Suprapubic skin (tissue), 4 donors: ENCODE results near the gene SERINC5. TPM values are rescaled to one million over a fixed set of nuclear protein-coding genes. Genes with fewer than 3 reads are reported as not detected.

ENCODE experiments used
- DNase-seq, 2 donors: peaks; one replicate each; pipeline ENCODE4 v3.0.0-alpha.2; 2019; ENCODE audit warnings: low spot score in 2 of 2
- H3K27ac ChIP-seq: fragments of 200-600 bp; sonication (generic); one replicate; pipeline ENCODE4 v1.5.1; 2019
- H3K27me3 ChIP-seq: fragments of 200-600 bp; sonication (generic); one replicate; pipeline ENCODE4 v1.5.1; 2019
- H3K36me3 ChIP-seq: fragments of 200-600 bp; sonication (generic); one replicate; pipeline ENCODE4 v1.5.1; 2019
- H3K4me1 ChIP-seq: fragments of 200-600 bp; sonication (generic); one replicate; pipeline ENCODE4 v1.5.1; 2019
- H3K4me3 ChIP-seq: fragments of 200-600 bp; sonication (generic); one replicate; pipeline ENCODE4 v1.5.1; 2019; ENCODE audit warnings: mild to moderate bottlenecking
- H3K9me3 ChIP-seq: fragments of 200-600 bp; sonication (generic); one replicate; pipeline ENCODE4 v1.5.1; 2019
- CTCF ChIP-seq, 2 donors: fragments of 200-600 bp in 1 of 2; fragments of 450-650 bp in 1 of 2; sonication (generic) in 1 of 2; IDR thresholded peaks; one replicate each; pipeline ENCODE4 v1.5.1; 2016 to 2019; ENCODE audit warnings: antibody characterized with exemption in 2 of 2, mild to moderate bottlenecking in 1 of 2, moderate library complexity in 1 of 2
- EP300 ChIP-seq: sonication (generic); formaldehyde crosslinking; IDR thresholded peaks from one replicate; pipeline ENCODE4 v1.6.1; 2017; ENCODE audit warnings: antibody characterized with exemption
- POLR2A ChIP-seq, 2 donors: fragments of 450-650 bp; IDR thresholded peaks; one replicate each; pipeline ENCODE4 v1.6.1; 2017; ENCODE audit warnings: antibody characterized with exemption in 2 of 2, mild to moderate bottlenecking in 2 of 2, moderate library complexity in 2 of 2
- POLR2AphosphoS5 ChIP-seq, 3 donors: sonication (generic); formaldehyde crosslinking; IDR thresholded peaks; one replicate each; pipeline ENCODE4 v1.6.1; 2017; ENCODE audit warnings: antibody characterized with exemption in 3 of 3
- WGBS: methylation state at CpG from one replicate; pipeline ENCODE4 v1.1.5; 2018; 5-methylcytosine and 5-hydroxymethylcytosine counted together
- total RNA-seq, 4 donors: library from RNA; depleted of rRNA; stranded (reverse); fragments of >200 nt; gene quantifications; one replicate each; pipeline ENCODE4 v1.1.0, GENCODE V29; 2016

The SERINC5 gene
- total RNA-seq, 4 donors from 2014 or later, result 53.8 to 68.8 (median 62.5) TPM

DNA sequence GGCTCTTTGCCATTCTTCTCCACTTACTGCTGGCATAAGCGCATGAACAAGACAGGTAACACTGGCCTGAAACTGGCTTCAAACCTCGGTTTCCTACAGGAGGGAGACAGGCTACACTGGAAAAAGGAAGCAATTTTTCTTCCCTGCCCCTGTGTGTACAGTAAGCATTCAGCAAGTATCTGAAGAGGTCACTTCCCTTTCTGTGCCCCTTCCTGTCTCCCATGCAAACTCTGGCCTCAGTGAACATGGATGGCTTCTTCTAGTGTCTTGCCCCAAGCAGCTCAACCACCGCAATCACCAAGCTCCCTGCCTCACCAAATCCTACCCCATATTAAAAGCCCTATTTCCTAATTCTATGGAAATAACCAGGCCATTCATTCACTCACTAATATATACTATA lies 42.4 kb downstream of the SERINC5 start:
- H3K4me1 ChIP-seq, result peaks cover 27% of the 10 kb centered on the region
- no peaks in the 10 kb centered on the region for H3K36me3 ChIP-seq
- no peak for TF ChIP-seq EP300
- no peak for TF ChIP-seq POLR2AphosphoS5 (IDR thresholded peaks at IDR 0.05)
- no peak for TF ChIP-seq POLR2A (IDR thresholded peaks at IDR 0.05)
- TF ChIP-seq CTCF (IDR thresholded peaks at IDR 0.05), result no peak
- no peaks in the 10 kb centered on the region for H3K27me3 ChIP-seq
- no peaks in the 10 kb centered on the region for H3K9me3 ChIP-seq
- no peak for DNase-seq
- no peak overlapping the region for H3K27ac ChIP-seq
- H3K4me3 ChIP-seq, result no peak overlapping the region
- 78% methylated on average over 3 of the region's 3 CpGs for WGBS

- WGBS, result 76% methylated on average over 2 of the region's 2 CpGs
- H3K4me3 ChIP-seq, result no peak overlapping the region
- H3K27me3 ChIP-seq, result no peaks in the 10 kb centered on the region
- no peaks in the 10 kb centered on the region for H3K36me3 ChIP-seq
- H3K4me1 ChIP-seq, result peaks cover 18% of the 10 kb centered on the region
- TF ChIP-seq EP300 (no peak), CTCF (IDR thresholded peaks at IDR 0.05) (no peak), POLR2A (IDR thresholded peaks at IDR 0.05) (no peak), POLR2AphosphoS5 (IDR thresholded peaks at IDR 0.05) (no peak)
- no peak overlapping the region for H3K27ac ChIP-seq
- no peaks in the 10 kb centered on the region for H3K9me3 ChIP-seq
- DNase-seq, result no peak
These were observed 43.6 kb downstream of the SERINC5 start for GRCh38 chr5:80212171-80212667.

DNA sequence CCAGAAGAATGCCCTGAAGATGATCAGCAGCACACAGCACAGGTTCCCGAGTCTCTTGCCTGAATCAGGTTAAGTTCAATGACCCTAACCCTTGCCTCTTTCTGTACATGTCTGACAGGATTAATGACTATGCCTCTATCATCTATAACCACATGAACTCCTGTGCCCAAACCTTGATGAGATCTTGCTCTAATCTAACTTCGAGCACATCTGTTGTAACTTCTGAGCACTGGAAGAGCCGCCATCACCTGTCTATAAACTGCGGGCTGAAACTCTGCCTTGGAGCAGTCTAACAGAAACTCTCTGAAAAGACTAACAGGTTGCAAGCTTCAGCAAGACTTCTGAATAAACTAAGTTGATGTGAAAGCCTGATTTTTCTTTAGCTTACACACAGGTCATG lies 44.5 kb downstream of the SERINC5 start:
- no peak for DNase-seq
- Histone ChIP-seq H3K4me1 (peaks cover 11% of the 10 kb centered on the region), H3K36me3 (no peaks in the 10 kb centered on the region), H3K4me3 (no peak overlapping the region), H3K27ac (no peak overlapping the region), H3K9me3 (no peaks in the 10 kb centered on the region), H3K27me3 (no peaks in the 10 kb centered on the region)
- TF ChIP-seq CTCF (IDR thresholded peaks at IDR 0.05), result no peak
- no peak for TF ChIP-seq EP300
- no peak for TF ChIP-seq POLR2AphosphoS5 (IDR thresholded peaks at IDR 0.05)
- no peak for TF ChIP-seq POLR2A (IDR thresholded peaks at IDR 0.05)
- 69% methylated on average over 4 of the region's 4 CpGs for WGBS

- H3K27me3 ChIP-seq, result no peaks in the 10 kb centered on the region
- WGBS, result 81% methylated on average over 6 of the region's 6 CpGs
These were observed 45.8 kb downstream of the SERINC5 start for GRCh38 chr5:80210014-80210413.

DNA sequence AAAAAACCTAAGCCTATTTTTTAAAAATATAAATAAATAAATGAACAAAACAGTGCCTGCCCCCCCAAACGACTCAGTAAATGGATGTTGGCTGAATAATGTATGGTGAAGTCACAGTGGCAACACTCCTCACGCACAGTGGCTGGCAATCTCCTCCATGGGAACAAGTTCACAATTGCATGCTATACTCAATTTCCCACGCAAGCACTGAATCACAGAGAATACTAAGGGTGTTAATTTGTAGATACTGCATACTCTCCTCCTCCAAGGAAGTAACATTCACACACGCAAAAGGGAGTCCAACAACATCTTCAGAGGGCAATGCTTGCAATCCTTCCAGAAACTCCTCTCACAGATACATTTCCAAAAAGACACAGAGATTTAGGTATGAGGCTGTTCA lies 47.5 kb downstream of the SERINC5 start:
- 48% methylated on average over 4 of the region's 4 CpGs for WGBS
- H3K27ac ChIP-seq, result no peak overlapping the region
- no peak for TF ChIP-seq POLR2AphosphoS5 (IDR thresholded peaks at IDR 0.05)
- no peak for TF ChIP-seq POLR2A (IDR thresholded peaks at IDR 0.05)
- TF ChIP-seq CTCF (IDR thresholded peaks at IDR 0.05), result no peak
- no peak for TF ChIP-seq EP300
- no peaks in the 10 kb centered on the region for H3K36me3 ChIP-seq
- H3K4me1 ChIP-seq, result peaks cover 4% of the 10 kb centered on the region
- no peak overlapping the region for H3K4me3 ChIP-seq
- no peaks in the 10 kb centered on the region for H3K27me3 ChIP-seq
- DNase-seq, result no peak
- H3K9me3 ChIP-seq, result no peaks in the 10 kb centered on the region

More at GRCh38 chr5:80210014-80210413, 45.8 kb downstream of the SERINC5 start:
- Histone ChIP-seq H3K4me3 (no peak overlapping the region), H3K9me3 (no peaks in the 10 kb centered on the region), H3K27ac (no peak overlapping the region), H3K4me1 (peaks cover 4% of the 10 kb centered on the region), H3K36me3 (no peaks in the 10 kb centered on the region)
- no peak for TF ChIP-seq EP300
- no peak for TF ChIP-seq POLR2AphosphoS5 (IDR thresholded peaks at IDR 0.05)
- no peak for DNase-seq

- H3K4me3 ChIP-seq, result no peak overlapping the region
- WGBS, result 72% methylated on average over 4 of the region's 4 CpGs
- TF ChIP-seq EP300, result no peak
- no peak for TF ChIP-seq POLR2A (IDR thresholded peaks at IDR 0.05)
- no peak for TF ChIP-seq CTCF (IDR thresholded peaks at IDR 0.05)
- no peak for TF ChIP-seq POLR2AphosphoS5 (IDR thresholded peaks at IDR 0.05)
- no peaks in the 10 kb centered on the region for H3K9me3 ChIP-seq
- H3K27ac ChIP-seq, result no peak overlapping the region
- no peaks in the 10 kb centered on the region for H3K27me3 ChIP-seq
- H3K36me3 ChIP-seq, result peaks cover under 1% of the 10 kb centered on the region
- peaks cover 4% of the 10 kb centered on the region for H3K4me1 ChIP-seq
- DNase-seq, result no peak
These were observed 48.0 kb downstream of the SERINC5 start for GRCh38 chr5:80207832-80208231.
